ENCODE measurements around the gene LGI4. TPM values are rescaled to one million over a fixed set of nuclear protein-coding genes. Genes with fewer than 3 reads are reported as not detected.

LGI4 gene
- total RNA-seq, 1 experiment from 2014 or later, result 3.2 TPM

DNA sequence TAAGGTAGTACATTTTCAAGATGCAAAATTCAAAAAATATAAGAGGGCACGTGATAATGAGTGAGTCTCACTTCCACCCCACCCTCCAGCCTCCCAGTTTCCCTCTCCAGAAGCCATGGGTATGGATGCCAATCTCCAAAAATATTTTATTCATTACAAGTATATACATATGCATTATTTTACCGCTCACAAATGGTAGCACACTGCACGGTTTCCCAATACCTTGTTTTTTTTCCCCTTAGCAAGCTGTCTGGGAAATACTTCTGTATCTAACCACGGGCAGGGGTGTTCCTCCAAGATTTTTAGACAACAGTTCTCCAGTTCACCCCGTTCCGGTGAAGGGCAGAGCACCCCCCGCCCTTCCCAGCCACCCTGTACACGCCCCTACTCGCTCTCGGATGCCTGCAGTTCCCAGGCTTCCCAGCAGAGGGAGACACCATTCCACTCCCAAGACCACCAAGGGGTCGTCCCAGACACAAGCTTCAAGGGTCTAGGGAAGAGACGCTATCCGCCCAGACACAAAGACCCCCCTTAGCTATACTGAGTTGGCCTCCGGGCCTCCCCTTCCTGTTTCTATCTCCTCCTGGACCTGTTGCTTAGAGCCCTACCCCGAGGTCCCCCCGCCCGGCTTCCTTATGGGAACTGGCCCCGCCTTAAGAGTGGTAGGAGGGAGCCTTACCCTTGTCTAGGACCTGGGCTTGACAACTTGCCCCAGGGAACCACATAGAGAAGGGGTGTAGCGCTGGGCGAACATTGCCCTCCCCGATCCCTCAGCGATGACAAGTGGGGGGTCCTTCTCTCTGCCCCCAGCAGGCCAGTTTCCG, 20.3 kb downstream of the LGI4 start:
- H2BK15ac ChIP-seq (ENCODE audit: low read depth, low read length), result no peak overlapping the region
- TF ChIP-seq CTCF (conservative IDR thresholded peaks at IDR 0.05), result peak; percentile 100
- peak overlapping the region; percentile 25 for H3K4me2 ChIP-seq (ENCODE audit: insufficient read depth, insufficient read length, low read length)
- no peak overlapping the region for H3K27ac ChIP-seq (ENCODE audit: insufficient read length, low read depth, low read length)
- no peak overlapping the region for H3K56ac ChIP-seq (ENCODE audit: insufficient read length, low read depth, low read length)
- Mint-ChIP-seq H3K9me3 (no peaks in the 10 kb centered on the region), H3K36me3 (ENCODE audit: insufficient read depth in 1 of 3, low read depth in 3 of 3) (no peaks in the 10 kb centered on the region; a peak in 1 of 7 replicates), H3K27me3 (ENCODE audit: low read depth) (peaks cover 10% of the 10 kb centered on the region), H3K4me1 (peaks cover 37 to 56% of the 10 kb centered on the region in 2 experiments), H3K27ac (peak overlapping the region in 1 of 3 experiments; percentile 77; a peak in 2 of 7 replicates), H3K4me3 (peak overlapping the region; percentile 62 to 74)
- H3K9ac ChIP-seq (ENCODE audit: extremely low read depth, insufficient read length, low read length), result no peak overlapping the region
- no peaks in the 10 kb centered on the region for H3K27me3 ChIP-seq (ENCODE audit: insufficient read depth, low read length)
- H3K9me3 ChIP-seq (ENCODE audit: control insufficient read depth, low read depth, low read length), result no peaks in the 10 kb centered on the region
- no peaks in the 10 kb centered on the region for H4K20me1 ChIP-seq (ENCODE audit: control insufficient read depth, insufficient read depth, insufficient read length)
- no peak overlapping the region for H2AFZ ChIP-seq (ENCODE audit: low read length)
- H3K79me2 ChIP-seq (ENCODE audit: insufficient read depth, low read length), result no peaks in the 10 kb centered on the region
- no peak overlapping the region for H2BK20ac ChIP-seq (ENCODE audit: low read depth, low read length, poor library complexity, severe bottlenecking)
- no peak overlapping the region for H3K23ac ChIP-seq (ENCODE audit: insufficient read length, low read depth, low read length)
- peak; percentile 87 for DNase-seq
- no peak overlapping the region for H3K14ac ChIP-seq (ENCODE audit: insufficient read depth, low read length)
- H4K5ac ChIP-seq (ENCODE audit: insufficient read length, low read depth, low read length), result no peak overlapping the region
- no peak overlapping the region for H2BK5ac ChIP-seq (ENCODE audit: insufficient read length, low read length)
- no peak overlapping the region for H2BK12ac ChIP-seq (ENCODE audit: insufficient read length, low read depth, low read length)
- H2BK120ac ChIP-seq (ENCODE audit: low read depth, low read length, poor library complexity, severe bottlenecking), result no peak overlapping the region
- no peak overlapping the region for H3K18ac ChIP-seq (ENCODE audit: insufficient read length, low read depth, low read length)
- no peaks in the 10 kb centered on the region for H3K79me1 ChIP-seq (ENCODE audit: insufficient read depth, low read depth, low read length, poor library complexity, severe bottlenecking)
- no CpG with 5 or more reads among the region's 23 CpGs for WGBS (ENCODE audit: extremely low coverage, insufficient read length, low lambda C conversion rate)
- no peak overlapping the region for H3K4ac ChIP-seq (ENCODE audit: low read depth, low read length)
- H2AK5ac ChIP-seq (ENCODE audit: insufficient read length, low read length), result no peak overlapping the region
- H4K91ac ChIP-seq (ENCODE audit: insufficient read length, low read depth, low read length), result no peak overlapping the region
- no peak overlapping the region for H3T11ph ChIP-seq (ENCODE audit: low read length)
- H4K8ac ChIP-seq (replicated peaks; ENCODE audit: insufficient read length, low read depth, low read length), result no peak overlapping the region
- no peaks in the 10 kb centered on the region for H3K4me1 ChIP-seq (ENCODE audit: insufficient read depth, low read length)
- H3K23me2 ChIP-seq (ENCODE audit: insufficient read length, low read depth, low read length, poor library complexity, severe bottlenecking), result no peaks in the 10 kb centered on the region
